Suprapubic skin (tissue), 4 donors: ENCODE measurements around the gene ZBTB17.

ENCODE experiments used
- CTCF ChIP-seq, 2 donors: fragments of 200-600 bp in 1 of 2; fragments of 450-650 bp in 1 of 2; sonication (generic) in 1 of 2; IDR thresholded peaks; one replicate each; pipeline ENCODE4 v1.5.1; 2016 to 2019; ENCODE audit warnings: antibody characterized with exemption in 2 of 2, mild to moderate bottlenecking in 1 of 2, moderate library complexity in 1 of 2
- EP300 ChIP-seq: sonication (generic); formaldehyde crosslinking; IDR thresholded peaks from one replicate; pipeline ENCODE4 v1.6.1; 2017; ENCODE audit warnings: antibody characterized with exemption
- POLR2A ChIP-seq, 2 donors: fragments of 450-650 bp; IDR thresholded peaks; one replicate each; pipeline ENCODE4 v1.6.1; 2017; ENCODE audit warnings: antibody characterized with exemption in 2 of 2, mild to moderate bottlenecking in 2 of 2, moderate library complexity in 2 of 2
- POLR2AphosphoS5 ChIP-seq, 3 donors: sonication (generic); formaldehyde crosslinking; IDR thresholded peaks; one replicate each; pipeline ENCODE4 v1.6.1; 2017; ENCODE audit warnings: antibody characterized with exemption in 3 of 3

- TF ChIP-seq CTCF (IDR thresholded peaks at IDR 0.05) (no peak), POLR2A (IDR thresholded peaks at IDR 0.05) (no peak), POLR2AphosphoS5 (IDR thresholded peaks at IDR 0.05) (no peak), EP300 (no peak)
These were observed 13.1 kb downstream of the ZBTB17 start for GRCh38 chr1:15962671-15963362.
